ENCODE measurements around the gene EYS.

EYS gene

DNA sequence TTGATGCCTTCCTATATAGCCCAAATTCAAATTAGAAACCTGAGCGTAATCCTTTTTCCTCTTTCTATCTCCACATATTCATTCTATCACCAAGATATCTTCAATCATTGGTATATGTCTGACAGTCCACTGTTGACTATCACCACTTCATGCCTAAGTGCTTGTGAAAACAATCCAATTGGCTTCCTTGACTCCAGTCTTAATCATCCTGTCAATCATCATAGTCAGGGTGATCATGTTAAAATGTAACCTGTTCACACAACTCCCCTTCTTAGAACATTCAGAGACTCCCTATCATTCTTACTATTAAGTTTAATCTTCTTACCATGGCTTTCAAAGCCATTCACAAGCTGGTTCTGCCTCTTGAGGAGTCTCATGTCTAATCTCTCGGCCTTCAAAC lies 1454.8 kb downstream of the EYS start:
- no peak for TF ChIP-seq ZFP30 (CRISPR knock-in tag; IDR thresholded peaks at IDR 0.05)
- no peak for TF ChIP-seq ZNF8 (CRISPR knock-in tag; IDR thresholded peaks at IDR 0.05)
- no peak for TF ChIP-seq ZNF565 (CRISPR knock-in tag; conservative IDR thresholded peaks at IDR 0.05; ENCODE audit: low read depth)
- no peak for TF ChIP-seq GLIS3 (CRISPR knock-in tag; IDR thresholded peaks at IDR 0.05)
- TF ChIP-seq, protein P1, sequence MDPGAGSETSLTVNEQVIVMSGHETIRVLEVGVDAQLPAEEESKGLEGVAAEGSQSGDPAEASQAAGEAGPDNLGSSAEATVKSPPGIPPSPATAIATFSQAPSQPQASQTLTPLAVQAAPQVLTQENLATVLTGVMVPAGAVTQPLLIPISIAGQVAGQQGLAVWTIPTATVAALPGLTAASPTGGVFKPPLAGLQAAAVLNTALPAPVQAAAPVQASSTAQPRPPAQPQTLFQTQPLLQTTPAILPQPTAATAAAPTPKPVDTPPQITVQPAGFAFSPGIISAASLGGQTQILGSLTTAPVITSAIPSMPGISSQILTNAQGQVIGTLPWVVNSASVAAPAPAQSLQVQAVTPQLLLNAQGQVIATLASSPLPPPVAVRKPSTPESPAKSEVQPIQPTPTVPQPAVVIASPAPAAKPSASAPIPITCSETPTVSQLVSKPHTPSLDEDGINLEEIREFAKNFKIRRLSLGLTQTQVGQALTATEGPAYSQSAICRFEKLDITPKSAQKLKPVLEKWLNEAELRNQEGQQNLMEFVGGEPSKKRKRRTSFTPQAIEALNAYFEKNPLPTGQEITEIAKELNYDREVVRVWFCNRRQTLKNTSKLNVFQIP (CRISPR knock-in tag; IDR thresholded peaks at IDR 0.05; ENCODE audit: borderline replicate concordance, low read depth), result no peak
- no peak for TF ChIP-seq RARB (CRISPR knock-in tag; IDR thresholded peaks at IDR 0.05)
- TF ChIP-seq, protein P2, sequence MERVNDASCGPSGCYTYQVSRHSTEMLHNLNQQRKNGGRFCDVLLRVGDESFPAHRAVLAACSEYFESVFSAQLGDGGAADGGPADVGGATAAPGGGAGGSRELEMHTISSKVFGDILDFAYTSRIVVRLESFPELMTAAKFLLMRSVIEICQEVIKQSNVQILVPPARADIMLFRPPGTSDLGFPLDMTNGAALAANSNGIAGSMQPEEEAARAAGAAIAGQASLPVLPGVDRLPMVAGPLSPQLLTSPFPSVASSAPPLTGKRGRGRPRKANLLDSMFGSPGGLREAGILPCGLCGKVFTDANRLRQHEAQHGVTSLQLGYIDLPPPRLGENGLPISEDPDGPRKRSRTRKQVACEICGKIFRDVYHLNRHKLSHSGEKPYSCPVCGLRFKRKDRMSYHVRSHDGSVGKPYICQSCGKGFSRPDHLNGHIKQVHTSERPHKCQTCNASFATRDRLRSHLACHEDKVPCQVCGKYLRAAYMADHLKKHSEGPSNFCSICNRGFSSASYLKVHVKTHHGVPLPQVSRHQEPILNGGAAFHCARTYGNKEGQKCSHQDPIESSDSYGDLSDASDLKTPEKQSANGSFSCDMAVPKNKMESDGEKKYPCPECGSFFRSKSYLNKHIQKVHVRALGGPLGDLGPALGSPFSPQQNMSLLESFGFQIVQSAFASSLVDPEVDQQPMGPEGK (CRISPR knock-in tag; IDR thresholded peaks at IDR 0.05; ENCODE audit: borderline replicate concordance), result no peak
- TF ChIP-seq TOX (CRISPR knock-in tag; IDR thresholded peaks at IDR 0.05; ENCODE audit: borderline replicate concordance), result no peak
- TF ChIP-seq ISL1 (CRISPR knock-in tag; IDR thresholded peaks at IDR 0.05), result no peak
- TF ChIP-seq PPARA (CRISPR knock-in tag; IDR thresholded peaks at IDR 0.05; ENCODE audit: borderline replicate concordance), result no peak
- TF ChIP-seq, protein P3, sequence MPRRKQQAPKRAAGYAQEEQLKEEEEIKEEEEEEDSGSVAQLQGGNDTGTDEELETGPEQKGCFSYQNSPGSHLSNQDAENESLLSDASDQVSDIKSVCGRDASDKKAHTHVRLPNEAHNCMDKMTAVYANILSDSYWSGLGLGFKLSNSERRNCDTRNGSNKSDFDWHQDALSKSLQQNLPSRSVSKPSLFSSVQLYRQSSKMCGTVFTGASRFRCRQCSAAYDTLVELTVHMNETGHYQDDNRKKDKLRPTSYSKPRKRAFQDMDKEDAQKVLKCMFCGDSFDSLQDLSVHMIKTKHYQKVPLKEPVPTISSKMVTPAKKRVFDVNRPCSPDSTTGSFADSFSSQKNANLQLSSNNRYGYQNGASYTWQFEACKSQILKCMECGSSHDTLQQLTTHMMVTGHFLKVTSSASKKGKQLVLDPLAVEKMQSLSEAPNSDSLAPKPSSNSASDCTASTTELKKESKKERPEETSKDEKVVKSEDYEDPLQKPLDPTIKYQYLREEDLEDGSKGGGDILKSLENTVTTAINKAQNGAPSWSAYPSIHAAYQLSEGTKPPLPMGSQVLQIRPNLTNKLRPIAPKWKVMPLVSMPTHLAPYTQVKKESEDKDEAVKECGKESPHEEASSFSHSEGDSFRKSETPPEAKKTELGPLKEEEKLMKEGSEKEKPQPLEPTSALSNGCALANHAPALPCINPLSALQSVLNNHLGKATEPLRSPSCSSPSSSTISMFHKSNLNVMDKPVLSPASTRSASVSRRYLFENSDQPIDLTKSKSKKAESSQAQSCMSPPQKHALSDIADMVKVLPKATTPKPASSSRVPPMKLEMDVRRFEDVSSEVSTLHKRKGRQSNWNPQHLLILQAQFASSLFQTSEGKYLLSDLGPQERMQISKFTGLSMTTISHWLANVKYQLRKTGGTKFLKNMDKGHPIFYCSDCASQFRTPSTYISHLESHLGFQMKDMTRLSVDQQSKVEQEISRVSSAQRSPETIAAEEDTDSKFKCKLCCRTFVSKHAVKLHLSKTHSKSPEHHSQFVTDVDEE (CRISPR knock-in tag; IDR thresholded peaks at IDR 0.05), result no peak
- TF ChIP-seq, protein P4, sequence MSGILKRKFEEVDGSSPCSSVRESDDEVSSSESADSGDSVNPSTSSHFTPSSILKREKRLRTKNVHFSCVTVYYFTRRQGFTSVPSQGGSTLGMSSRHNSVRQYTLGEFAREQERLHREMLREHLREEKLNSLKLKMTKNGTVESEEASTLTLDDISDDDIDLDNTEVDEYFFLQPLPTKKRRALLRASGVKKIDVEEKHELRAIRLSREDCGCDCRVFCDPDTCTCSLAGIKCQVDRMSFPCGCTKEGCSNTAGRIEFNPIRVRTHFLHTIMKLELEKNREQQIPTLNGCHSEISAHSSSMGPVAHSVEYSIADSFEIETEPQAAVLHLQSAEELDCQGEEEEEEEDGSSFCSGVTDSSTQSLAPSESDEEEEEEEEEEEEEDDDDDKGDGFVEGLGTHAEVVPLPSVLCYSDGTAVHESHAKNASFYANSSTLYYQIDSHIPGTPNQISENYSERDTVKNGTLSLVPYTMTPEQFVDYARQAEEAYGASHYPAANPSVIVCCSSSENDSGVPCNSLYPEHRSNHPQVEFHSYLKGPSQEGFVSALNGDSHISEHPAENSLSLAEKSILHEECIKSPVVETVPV (CRISPR knock-in tag; IDR thresholded peaks at IDR 0.05), result no peak
- TF ChIP-seq SNAI2 (CRISPR knock-in tag; IDR thresholded peaks at IDR 0.05), result no peak
- TF ChIP-seq OSR1 (CRISPR knock-in tag; IDR thresholded peaks at IDR 0.05), result no peak
- TF ChIP-seq ZNF70 (CRISPR knock-in tag; IDR thresholded peaks at IDR 0.05), result no peak
- ATAC-seq, result no peak

DNA sequence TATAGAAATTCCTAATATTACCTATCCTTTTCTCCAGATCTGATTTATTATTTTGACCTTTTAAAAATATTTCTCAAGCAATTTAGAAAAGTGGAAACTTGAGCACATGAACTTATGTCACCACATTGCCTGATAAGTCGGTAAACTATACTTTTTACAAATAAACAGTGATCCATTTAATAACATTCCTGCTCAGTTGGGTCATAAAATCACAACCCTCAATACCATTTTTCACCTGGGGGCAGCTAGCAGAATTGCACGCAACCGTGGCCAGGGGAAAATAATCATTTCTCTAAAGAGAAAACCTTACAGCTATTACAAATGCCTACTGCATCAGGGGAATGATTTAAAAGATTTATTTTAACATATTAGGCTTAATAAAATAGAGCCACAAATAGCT lies 1456.9 kb downstream of the EYS start:
- no peak for ATAC-seq
- TF ChIP-seq ZC3H10 (CRISPR knock-in tag; IDR thresholded peaks at IDR 0.05), result no peak
- TF ChIP-seq, protein P5, sequence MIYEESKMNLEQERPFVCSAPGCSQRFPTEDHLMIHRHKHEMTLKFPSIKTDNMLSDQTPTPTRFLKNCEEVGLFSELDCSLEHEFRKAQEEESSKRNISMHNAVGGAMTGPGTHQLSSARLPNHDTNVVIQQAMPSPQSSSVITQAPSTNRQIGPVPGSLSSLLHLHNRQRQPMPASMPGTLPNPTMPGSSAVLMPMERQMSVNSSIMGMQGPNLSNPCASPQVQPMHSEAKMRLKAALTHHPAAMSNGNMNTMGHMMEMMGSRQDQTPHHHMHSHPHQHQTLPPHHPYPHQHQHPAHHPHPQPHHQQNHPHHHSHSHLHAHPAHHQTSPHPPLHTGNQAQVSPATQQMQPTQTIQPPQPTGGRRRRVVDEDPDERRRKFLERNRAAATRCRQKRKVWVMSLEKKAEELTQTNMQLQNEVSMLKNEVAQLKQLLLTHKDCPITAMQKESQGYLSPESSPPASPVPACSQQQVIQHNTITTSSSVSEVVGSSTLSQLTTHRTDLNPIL (CRISPR knock-in tag; IDR thresholded peaks at IDR 0.05; ENCODE audit: low read depth), result no peak
- no peak for TF ChIP-seq ZNF565 (CRISPR knock-in tag; conservative IDR thresholded peaks at IDR 0.05; ENCODE audit: low read depth)
- no peak for TF ChIP-seq TCF4 (CRISPR knock-in tag; IDR thresholded peaks at IDR 0.05; ENCODE audit: borderline replicate concordance)
- no peak for TF ChIP-seq ARNTL (CRISPR knock-in tag; IDR thresholded peaks at IDR 0.05; ENCODE audit: borderline replicate concordance, low read depth)
- TF ChIP-seq, protein P2 (CRISPR knock-in tag; IDR thresholded peaks at IDR 0.05; ENCODE audit: borderline replicate concordance), result no peak
- TF ChIP-seq RARB (CRISPR knock-in tag; IDR thresholded peaks at IDR 0.05), result no peak
- no peak for TF ChIP-seq BACH2 (CRISPR knock-in tag; IDR thresholded peaks at IDR 0.05; ENCODE audit: borderline replicate concordance)
- no peak for TF ChIP-seq ZNF8 (CRISPR knock-in tag; IDR thresholded peaks at IDR 0.05)
- TF ChIP-seq ZNF70 (CRISPR knock-in tag; IDR thresholded peaks at IDR 0.05), result no peak
- TF ChIP-seq, protein P1 (CRISPR knock-in tag; IDR thresholded peaks at IDR 0.05; ENCODE audit: borderline replicate concordance, low read depth), result no peak

Data from SK-N-SH treated with all-trans-retinoic acid at 6 μM for 48 hours (cell line).